Measurements from ENCODE around the gene C1S.
"Not testable (repeated sequence)": the region's sequence is repeated elsewhere in the genome, so short reads cannot be mapped to it uniquely, and the experiment has no call there.

The C1S gene

GRCh38 chr12:7047306-7047705 lies 13.2 kb upstream of the C1S start:
- DNase-seq = no peak

- not testable (repeated sequence) for DNase-seq
These were observed 11.0 kb upstream of the C1S start for GRCh38 chr12:7049445-7049951.

DNA sequence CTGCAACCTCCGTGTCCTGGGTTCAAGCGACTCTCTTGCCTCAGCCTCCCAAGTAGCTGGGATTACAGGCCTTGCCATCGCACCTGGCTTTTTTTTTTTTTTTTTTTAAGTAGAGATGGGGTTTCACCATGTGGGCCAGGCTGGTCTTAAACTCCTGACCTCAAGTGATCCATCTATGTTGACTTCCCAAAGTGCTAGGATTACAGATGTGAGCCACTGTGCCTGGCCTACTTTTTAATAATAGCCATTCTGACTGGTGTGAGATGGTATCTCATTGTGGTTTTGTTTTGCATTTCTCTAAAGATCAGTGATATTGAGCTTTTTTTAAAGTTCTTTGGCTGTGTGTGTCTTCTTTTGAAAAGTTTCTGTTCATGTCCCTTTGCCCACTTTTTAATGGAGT lies 10.5 kb upstream of the C1S start:
- not testable (repeated sequence) for DNase-seq

DNA sequence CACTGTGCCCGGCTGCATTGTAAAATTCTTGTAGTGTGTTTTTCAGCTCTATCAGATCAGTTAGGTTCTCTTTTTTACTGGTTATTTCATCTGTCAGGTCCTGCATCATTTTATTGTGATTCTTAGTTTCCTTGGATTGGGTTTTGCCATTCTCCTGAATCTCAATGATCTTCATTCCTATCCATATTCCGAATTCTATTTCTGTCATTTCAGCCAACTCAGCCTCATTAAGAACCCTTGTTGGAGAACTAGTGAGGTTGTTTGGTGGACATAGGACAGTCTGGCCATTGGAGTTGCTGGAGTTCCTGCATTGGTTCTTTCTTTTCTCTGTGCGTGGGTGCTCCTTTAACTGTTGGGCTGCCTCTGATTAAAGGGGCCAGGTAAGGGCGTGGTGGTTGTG lies 5.6 kb upstream of the C1S start:
- DNase-seq = no peak

GRCh38 chr12:7055736-7056135 lies 4.8 kb upstream of the C1S start:
- not testable (repeated sequence) for DNase-seq

DNA sequence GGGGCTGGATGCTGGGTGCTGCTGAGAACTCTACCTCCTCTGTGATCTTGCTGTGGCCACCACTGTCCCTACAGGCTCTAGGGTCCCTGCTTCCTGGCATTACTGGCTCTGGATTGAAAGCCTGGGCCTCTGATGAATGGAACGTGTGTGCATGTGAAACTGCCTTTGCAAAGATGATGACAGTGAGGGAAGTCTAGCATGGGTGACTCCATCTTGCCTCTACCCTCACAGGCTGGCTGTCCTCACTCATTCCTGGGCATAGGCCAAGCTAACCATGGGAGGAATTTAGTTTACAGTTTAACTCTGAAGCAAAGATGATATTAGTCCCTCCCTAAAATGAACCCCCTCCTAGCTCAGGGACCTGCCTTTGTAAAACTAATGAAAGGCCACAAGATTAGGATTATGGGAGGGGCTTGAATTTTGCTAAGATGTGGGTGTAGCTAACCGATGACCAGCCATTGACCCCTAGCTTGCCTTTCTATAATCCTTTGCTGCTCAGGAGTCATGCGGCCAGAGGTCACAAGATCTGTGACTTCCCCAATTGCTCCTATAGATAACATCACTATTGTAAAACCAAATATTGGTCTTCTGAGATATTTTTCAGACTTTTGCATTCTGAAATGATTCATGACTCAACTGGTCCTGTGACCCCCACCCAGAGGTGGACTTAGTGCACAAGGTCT lies 2.2 kb upstream of the C1S start:
- DNase-seq = no peak

DNA sequence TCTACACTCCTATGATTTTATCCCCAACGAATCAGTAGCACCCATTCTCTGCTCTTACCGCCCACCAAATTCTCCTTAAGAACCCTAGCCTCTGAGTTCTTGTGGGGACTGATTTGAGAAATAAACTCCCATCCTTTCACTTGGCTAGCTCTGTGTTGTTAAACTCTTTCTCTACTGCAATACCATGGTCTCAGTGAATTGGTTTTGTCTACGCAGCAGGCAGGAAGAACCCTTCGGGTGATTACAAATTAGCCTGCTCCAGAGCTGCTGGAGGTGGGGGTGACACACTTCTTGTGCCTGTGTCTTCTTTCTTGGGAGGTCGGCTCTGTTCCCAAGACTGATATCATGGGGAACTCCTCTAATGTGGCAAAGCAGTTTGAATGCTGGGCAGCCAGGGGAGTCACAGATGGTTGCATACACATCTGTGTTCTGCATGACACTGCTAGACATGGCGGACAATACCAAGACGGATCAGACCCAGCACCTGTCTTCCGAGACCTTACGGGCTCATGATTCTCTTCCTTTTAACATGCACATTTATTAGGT lies 1.6 kb upstream of the C1S start:
- DNase-seq = no peak

DNA sequence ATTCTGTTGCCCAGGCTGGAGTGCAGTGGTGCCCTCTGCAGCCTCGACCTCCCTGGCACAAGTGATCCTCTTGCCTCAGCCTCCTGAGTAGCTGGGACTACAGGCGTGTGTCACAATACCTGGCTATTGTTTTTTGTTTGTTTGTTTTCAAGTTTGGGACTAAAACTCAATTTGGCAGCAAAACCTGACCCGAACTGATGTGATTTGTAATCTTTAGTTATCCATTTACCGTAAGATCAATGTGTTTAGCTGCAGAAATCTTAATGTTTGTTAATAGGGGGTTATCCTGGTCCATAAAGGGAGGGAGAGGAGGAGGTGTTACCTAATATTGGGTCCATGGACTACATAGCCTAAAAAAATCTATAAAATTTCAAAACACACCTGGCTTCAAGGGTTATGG lies 738 bp upstream of the C1S start:
- DNase-seq = no peak

DNA sequence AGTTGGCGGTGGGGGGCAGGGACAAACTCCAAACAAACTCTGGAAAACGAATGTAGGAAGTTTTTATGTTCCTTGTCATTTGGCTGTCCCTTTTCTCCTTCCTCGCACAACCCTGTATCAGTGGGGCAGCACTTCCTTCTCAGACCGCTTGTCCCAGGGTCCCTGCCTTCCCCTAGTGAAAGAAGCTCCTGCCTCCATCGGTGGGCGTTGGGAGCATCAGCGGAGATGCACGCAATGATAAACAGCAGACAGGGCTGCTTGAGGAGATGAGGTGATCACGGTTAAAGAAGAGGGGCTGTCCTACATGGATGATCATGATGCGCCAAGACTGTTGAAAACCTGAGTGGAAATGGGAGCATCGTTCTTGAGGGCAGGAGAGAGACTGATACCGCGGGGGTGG lies 620 bp downstream of the C1S start:
- no peak for DNase-seq

DNA sequence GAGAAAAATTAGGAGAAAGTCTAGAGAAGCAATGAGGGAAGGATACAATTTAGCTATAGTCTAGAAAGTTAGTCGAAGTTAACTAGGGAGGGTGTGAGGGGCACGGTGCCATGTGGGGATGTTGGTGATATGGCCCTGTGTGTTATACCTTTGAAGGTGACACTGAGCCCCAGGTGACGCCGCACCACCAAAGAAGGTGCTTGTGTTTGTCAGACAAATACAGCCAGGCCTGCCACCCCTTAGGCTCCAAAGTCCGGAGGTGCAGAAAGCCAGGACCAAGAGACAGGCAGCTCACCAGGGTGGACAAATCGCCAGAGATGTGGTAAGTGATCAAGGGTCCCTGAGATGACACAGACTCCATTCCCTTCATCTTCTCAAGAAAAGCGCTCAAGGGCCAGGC lies 1.1 kb downstream of the C1S start:
- DNase-seq = no peak

DNA sequence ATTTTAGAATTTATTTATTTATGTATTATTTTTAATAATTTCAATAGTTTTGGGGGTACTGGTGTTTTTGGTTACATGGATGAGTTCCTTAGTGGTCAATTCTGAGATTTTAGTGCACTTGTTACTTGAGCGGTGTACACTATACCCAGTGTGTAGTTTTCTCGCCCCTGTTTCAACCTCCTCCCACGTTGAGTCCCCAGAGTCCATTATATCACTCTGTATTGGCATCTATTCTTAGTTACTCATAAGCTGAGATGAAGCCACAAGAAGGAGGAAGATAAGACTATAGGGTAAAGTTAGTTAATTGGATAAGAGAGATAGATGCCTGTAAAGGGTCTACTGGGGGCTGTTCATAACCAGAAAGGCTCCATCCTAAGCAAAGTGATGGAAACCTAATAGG lies 4.0 kb downstream of the C1S start:
- no peak for DNase-seq

- no peak for DNase-seq
These were observed 4.6 kb downstream of the C1S start for GRCh38 chr12:7065073-7065623.

DNA sequence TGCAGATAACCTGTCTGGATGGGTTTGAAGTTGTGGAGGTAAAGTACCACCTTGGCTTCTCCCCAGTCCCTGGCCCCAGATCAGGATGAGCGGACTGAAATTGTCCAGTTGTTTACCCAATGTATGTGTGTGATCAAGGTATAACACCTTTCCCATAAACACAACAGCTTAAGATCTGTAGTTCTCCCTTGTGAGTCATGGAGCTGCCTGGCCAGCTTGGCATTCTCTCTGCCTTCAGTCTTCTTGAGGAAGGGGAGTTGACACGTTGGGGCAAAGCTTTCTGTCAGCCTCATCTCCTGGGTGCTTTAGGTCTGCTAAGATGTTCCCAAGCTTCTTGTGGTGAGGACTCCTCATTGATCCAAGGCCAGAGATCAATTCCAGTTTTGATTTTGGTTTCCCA lies 6.1 kb downstream of the C1S start:
- DNase-seq = no peak

DNA sequence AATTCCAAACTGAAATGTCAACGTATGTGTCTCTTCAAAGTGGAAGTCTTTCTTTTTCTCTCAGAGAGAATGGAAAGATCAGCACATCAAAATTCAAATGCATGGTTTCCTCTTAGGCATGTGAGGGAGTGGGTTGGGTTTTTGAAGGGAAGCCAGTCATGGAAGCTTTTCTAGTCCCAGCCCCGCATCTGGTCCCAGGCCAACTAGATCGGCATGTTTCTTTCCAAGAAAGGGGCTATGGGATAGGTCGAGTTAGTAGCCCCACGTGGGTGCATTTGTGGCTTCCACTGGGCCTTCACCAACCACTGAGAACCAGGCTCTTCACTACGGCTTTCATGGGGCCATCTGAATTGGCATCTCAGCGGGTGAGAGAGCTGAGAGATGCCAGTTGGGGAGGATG lies 6.6 kb downstream of the C1S start:
- DNase-seq = no peak

DNA sequence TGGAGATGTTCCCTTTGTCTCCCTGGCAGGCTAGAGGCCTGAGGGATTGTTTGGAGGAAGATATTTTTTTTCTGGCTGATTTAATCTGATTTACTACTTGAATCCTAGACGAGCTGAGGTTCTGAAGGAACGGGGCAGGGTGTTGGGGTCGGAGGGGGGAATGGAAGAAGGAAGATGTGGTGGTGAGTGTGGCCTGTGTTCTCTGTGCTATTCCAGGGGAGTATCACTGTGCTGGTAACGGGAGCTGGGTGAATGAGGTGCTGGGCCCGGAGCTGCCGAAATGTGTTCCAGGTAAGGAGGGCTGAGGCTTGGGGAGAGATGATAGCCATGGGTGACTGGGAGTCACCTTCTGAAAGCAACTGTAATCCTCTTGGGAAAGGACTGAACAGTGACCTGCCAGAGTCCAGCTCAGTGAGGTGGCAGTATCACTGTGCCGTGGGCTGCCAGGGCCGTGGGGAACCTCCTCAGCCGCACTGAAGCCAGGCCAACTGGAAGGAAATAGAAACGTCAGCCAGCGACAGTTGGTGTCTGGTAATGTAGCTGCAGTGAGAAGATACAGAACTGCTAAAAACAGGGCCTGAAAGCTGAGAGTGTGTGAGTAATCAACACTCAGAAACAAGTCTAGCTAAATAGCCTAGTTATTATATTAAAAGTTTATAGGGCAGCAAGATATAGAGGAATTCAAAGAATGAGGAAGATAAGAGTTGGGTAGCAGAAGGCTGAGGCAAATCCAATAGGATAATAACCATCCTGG lies 7.9 kb downstream of the C1S start:
- DNase-seq = no peak

DNA sequence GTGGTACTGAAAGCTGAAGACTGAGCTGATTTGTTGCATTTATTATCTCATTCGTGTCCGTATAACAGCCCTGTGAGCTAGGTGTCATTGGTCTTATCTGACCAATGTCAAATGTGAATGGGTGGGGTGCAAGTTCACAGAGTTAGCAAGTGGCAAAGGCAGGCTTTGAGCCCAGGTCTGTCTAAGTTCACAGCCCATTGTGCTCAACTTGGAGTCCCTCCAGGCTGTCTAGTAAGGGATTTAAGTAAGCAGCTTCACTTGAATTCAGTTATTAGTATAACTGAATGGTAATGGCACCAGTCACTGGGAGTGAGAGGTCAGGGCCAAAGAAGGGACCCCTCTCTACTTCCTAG lies 8.5 kb downstream of the C1S start:
- no peak for DNase-seq

DNA sequence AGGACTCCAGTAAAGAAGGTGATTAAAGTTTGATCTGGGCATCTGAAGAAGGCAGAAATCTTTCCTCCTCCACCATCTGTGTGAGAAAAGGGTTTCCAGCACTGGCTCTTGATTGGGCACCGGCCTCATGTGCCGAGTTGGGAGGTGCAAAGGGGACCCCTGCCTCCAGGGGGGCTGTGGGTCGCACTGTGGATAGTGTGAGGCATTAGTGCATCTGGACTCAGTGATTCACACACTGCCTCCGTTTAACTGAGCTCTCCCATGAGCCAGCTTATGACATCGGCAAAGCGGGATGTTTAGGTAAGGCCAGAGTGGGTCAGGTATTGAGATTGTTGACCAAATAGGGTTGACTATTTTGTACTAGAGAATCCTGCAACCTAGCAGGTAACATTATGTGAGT lies 8.9 kb downstream of the C1S start:
- no peak for DNase-seq

- no peak for DNase-seq
These were observed 11.5 kb downstream of the C1S start for GRCh38 chr12:7072035-7072434.

DNA sequence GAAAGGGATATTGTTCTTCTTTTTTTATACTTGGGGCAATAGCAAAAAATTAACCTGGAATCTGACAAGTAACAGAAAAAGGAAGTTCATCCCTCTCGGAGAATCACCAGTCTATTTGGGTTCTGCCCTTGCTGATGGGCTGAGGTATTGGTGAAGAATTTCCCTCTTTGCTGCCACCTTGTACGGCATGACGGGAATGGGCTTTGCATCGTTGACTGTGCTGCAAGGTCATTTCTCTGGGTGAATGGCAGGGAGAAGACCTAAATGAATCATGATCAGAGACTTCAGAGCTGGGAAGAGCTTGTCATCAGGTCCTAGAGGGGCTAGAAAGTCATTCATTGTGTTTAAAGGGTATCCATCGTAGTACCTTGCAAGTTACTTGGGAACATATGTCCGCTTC lies 12.0 kb downstream of the C1S start:
- no peak for DNase-seq

DNA sequence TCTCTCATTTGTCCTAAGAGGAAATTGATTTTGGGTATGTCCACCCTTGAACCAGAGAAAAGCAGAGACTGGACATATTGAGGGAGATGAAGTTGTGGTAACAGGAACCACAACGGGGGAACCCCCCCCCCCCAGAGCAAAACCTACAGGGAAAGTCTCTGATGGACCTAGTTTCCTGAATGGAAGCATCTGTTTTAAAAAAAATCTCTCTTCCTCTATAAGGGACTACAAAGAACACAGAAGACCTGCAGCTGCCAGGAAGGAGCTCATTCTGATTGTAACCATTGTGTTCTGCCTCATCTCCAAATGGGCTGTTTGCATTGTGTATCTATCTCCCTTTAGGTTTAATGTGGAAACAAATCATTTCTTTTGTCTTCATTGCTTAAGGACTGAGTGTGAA lies 13.4 kb downstream of the C1S start:
- DNase-seq = no peak

GRCh38 chr12:7075518-7075917 lies 15.0 kb downstream of the C1S start:
- DNase-seq = no peak

- no peak for DNase-seq
These were observed 15.4 kb downstream of the C1S start for GRCh38 chr12:7075939-7076338.

DNA sequence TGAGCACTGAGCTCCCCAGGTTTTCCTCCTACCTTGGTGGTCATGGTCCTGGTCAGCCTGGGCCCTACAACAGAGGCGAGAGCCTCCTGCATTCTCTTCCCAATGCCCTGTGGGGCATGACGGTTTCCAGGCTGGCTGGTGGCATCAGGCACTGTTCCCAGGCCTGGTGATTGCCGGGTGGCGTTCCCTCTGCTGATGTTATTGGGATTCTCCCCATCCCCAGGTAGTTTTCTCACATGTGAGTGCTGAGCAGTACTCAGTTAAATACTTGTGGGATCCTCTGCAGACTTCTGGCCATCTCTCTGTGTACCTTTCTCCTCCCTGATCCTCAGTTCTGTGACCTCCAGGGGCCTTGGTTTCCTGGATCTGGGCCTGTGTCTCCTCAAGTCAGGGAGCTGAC lies 16.0 kb downstream of the C1S start:
- DNase-seq = no peak

GRCh38 chr12:7078163-7078562 lies 17.6 kb downstream of the C1S start:
- no peak for DNase-seq

Data from CD4-positive, alpha-beta T cell treated with Interleukin-1 beta for 1 hour (primary cell).